CD4-positive, alpha-beta T cell (primary cell): ENCODE results near the gene RABGEF1. TPM values are rescaled to one million over a fixed set of nuclear protein-coding genes. Genes with fewer than 3 reads are reported as not detected.

ENCODE experiments used
- ATAC-seq: fragments of 200-7000 bp; cut with Tn5 transposase; one replicate; pipeline ENCODE4 v1.10.0; 2022; ENCODE audit warnings: mild to moderate bottlenecking; ENCODE audit not compliant: poor library complexity
- CTCF ChIA-PET: fragments of 350-600 bp; sonication (Branson Sonifier 250); formaldehyde crosslinking; loops from one replicate; lab custom pipeline; 2021; ENCODE audit warnings: antibody characterized with exemption, inconsistent platforms; lab: Charles Lee
- POLR2A ChIA-PET: fragments of 350-600 bp; sonication (Branson Sonifier 250); formaldehyde crosslinking; loops from one replicate; lab custom pipeline; 2021; ENCODE audit warnings: antibody characterized with exemption, inconsistent platforms; lab: Charles Lee
- DNase-seq, 14 experiments: peaks; one replicate each; pipeline ENCODE4 v3.0.0-alpha.2; 2013 to 2020; ENCODE audit warnings: mixed read lengths in 2 of 14
- H3K27ac ChIP-seq, 2 donors: one replicate each; pipeline versions ENCODE4 v1.5.1 to v1.7.0; 2013; ENCODE audit warnings: low read length in 2 of 2, low read depth in 1 of 2, mild to moderate bottlenecking in 1 of 2
- H3K27me3 ChIP-seq, 2 experiments: 1 replicate in 1 of 2; 2 replicates in 1 of 2; pipeline versions ENCODE4 v1.6.1 to v1.7.0; 2013; ENCODE audit warnings: low read length in 2 of 2, control low read depth in 1 of 2, mild to moderate bottlenecking in 1 of 2, moderate library complexity in 1 of 2; ENCODE audit not compliant: insufficient read depth in 2 of 2, control insufficient read depth in 1 of 2
- H3K36me3 ChIP-seq: one replicate; pipeline ENCODE4 v1.6.1; 2013; ENCODE audit warnings: low read length, control low read depth; ENCODE audit not compliant: insufficient read depth
- H3K4me1 ChIP-seq: one replicate; pipeline ENCODE4 v1.6.1; 2013; ENCODE audit warnings: low read length, control low read depth; ENCODE audit not compliant: insufficient read depth
- H3K4me3 ChIP-seq: one replicate; pipeline ENCODE4 v1.5.1; 2013; ENCODE audit warnings: mild to moderate bottlenecking, low read length, moderate library complexity
- H3K9me3 ChIP-seq, 2 experiments: 1 replicate in 1 of 2; 2 replicates in 1 of 2; pipeline versions ENCODE4 v1.6.1 to v1.7.0; 2013; ENCODE audit warnings: low read length in 2 of 2, mild to moderate bottlenecking in 2 of 2, control low read depth in 1 of 2, moderate library complexity in 1 of 2; ENCODE audit not compliant: control insufficient read depth in 1 of 2, insufficient read depth in 1 of 2
- H3K27ac Mint-ChIP-seq: one replicate; pipeline ENCODE4 v1.8.0; 2020; ENCODE audit warnings: mixed read lengths
- H3K27me3 Mint-ChIP-seq: one replicate; pipeline ENCODE4 v1.8.0; 2021; ENCODE audit warnings: mixed read lengths
- H3K36me3 Mint-ChIP-seq: one replicate; pipeline ENCODE4 v1.8.0; 2021; ENCODE audit warnings: low read depth, mixed read lengths
- H3K4me1 Mint-ChIP-seq: one replicate; pipeline ENCODE4 v1.8.0; 2021; ENCODE audit warnings: low read depth, mixed read lengths
- H3K4me3 Mint-ChIP-seq: one replicate; pipeline ENCODE4 v1.8.0; 2020; ENCODE audit warnings: mild to moderate bottlenecking, mixed read lengths
- H3K9me3 Mint-ChIP-seq: one replicate; pipeline ENCODE4 v1.8.0; 2020; ENCODE audit warnings: mixed read lengths
- intact Hi-C, 2 experiments: fragments of 100-400 bp; cut with DNase I in 1 of 2; cut with micrococcal nuclease in 1 of 2; formaldehyde crosslinking; loops; one replicate each; pipeline versions ENCODE4 v1.15.1 to v1.9.0; 2023 to 2025; cut with DNase I, micrococcal nuclease
- total RNA-seq, 174 experiments: library from RNA in 2 of 174; stranded (reverse) in 2 of 174; gene quantifications; one replicate each; pipeline ENCODE4 v1.2.3 and lab custom pipeline; 2021 to 2026
- TF ChIP-seq, protein P1 (sequence below): fragments of 200-600 bp; IDR thresholded peaks from one replicate; pipeline ENCODE4 v1.8.0; 2022; ENCODE audit warnings: antibody characterized with exemption, mild to moderate bottlenecking

RABGEF1 gene
- total RNA-seq, 2 experiments from 2014 or later: 18.9 to 20.1 TPM

DNA sequence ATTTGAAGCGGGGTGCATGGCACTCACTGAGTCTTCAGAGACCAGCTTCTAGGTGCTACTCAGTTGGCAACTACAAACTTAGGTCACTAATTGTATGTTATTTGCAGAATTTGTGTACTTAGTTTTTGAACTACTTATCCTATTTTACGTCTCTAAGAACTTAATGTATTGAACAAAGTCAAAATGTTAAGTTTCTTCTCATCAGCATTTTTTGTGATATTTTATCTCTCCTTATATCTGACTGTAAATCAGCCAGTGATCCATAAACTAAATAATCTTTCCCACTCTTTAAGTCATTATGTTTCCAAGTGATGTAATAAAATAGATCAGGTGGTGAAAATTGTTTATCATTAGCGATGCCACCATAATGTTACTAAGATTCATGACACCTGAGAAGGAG is 120.2 kb downstream of the RABGEF1 start:
- TF ChIP-seq, protein P1, sequence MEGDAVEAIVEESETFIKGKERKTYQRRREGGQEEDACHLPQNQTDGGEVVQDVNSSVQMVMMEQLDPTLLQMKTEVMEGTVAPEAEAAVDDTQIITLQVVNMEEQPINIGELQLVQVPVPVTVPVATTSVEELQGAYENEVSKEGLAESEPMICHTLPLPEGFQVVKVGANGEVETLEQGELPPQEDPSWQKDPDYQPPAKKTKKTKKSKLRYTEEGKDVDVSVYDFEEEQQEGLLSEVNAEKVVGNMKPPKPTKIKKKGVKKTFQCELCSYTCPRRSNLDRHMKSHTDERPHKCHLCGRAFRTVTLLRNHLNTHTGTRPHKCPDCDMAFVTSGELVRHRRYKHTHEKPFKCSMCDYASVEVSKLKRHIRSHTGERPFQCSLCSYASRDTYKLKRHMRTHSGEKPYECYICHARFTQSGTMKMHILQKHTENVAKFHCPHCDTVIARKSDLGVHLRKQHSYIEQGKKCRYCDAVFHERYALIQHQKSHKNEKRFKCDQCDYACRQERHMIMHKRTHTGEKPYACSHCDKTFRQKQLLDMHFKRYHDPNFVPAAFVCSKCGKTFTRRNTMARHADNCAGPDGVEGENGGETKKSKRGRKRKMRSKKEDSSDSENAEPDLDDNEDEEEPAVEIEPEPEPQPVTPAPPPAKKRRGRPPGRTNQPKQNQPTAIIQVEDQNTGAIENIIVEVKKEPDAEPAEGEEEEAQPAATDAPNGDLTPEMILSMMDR: no peak
- intact Hi-C loops: no loop called here
- peaks cover 41% of the 10 kb centered on the region for H3K36me3 Mint-ChIP-seq
- no peak overlapping the region for H3K4me3 ChIP-seq
- no peak for ATAC-seq
- peaks cover 15% of the 10 kb centered on the region for H3K4me1 Mint-ChIP-seq
- no peaks in the 10 kb centered on the region for H3K9me3 ChIP-seq
- H3K27ac Mint-ChIP-seq: peak overlapping the region; percentile 93
- DNase-seq: no peak
- no peak overlapping the region for H3K4me3 Mint-ChIP-seq
- H3K27ac ChIP-seq: no peak overlapping the region
- no peaks in the 10 kb centered on the region for H3K9me3 Mint-ChIP-seq
- ChIA-PET CTCF (no interaction called here), POLR2A (interaction anchor here (1.4 to 3.1 kb wide), 2 partner anchors 16 to 121 kb away, joined by 4 to 25 read pairs; partner anchors contain the start of gene RABGEF1)
- H3K27me3 ChIP-seq: no peaks in the 10 kb centered on the region
- H3K36me3 ChIP-seq: peaks cover 11% of the 10 kb centered on the region
- peaks cover 18% of the 10 kb centered on the region for H3K4me1 ChIP-seq
- no peaks in the 10 kb centered on the region for H3K27me3 Mint-ChIP-seq

Other genes starting within 250 kb of the RABGEF1 start
- 10 to 100 TPM; 15.2 TPM for gene KCTD7, start 111.9 kb upstream of the RABGEF1 start, total RNA-seq
- 10 to 100 TPM; 64.7 to 67.4 TPM for gene TMEM248, start 180.5 kb downstream of the RABGEF1 start, total RNA-seq